Adrenal gland (tissue), 12 donors: ENCODE measurements around the gene DDX21. TPM values are rescaled to one million over a fixed set of nuclear protein-coding genes. Genes with fewer than 3 reads are reported as not detected.

Experiments used
- DNase-seq, 7 donors: peaks; one replicate each; pipeline ENCODE4 v3.0.0-alpha.2; 2019 to 2020
- H3K27ac ChIP-seq, 5 donors: fragments of 200-600 bp; sonication (generic) in 4 of 5; 1 replicate in 3 of 5; 2 replicates in 2 of 5; pipeline versions ENCODE4 v1.5.1 to v1.8.0; 2016 to 2020; ENCODE audit warnings: mild to moderate bottlenecking in 1 of 5
- H3K27me3 ChIP-seq: fragments of 200-600 bp; 2 replicates; pipeline ENCODE4 v1.8.0; 2021
- H3K36me3 ChIP-seq, 2 donors: fragments of 200-600 bp; replicated peaks in 1 of 2; 1 replicate in 1 of 2; 2 replicates in 1 of 2; pipeline versions ENCODE4 v1.5.1 to v1.8.0; 2018 to 2022
- H3K4me1 ChIP-seq, 2 donors: fragments of 200-600 bp; replicated peaks in 1 of 2; 1 replicate in 1 of 2; 2 replicates in 1 of 2; pipeline versions ENCODE4 v1.5.1 to v1.8.0; 2018 to 2021
- H3K4me3 ChIP-seq, 4 donors: fragments of 200-600 bp; sonication (generic) in 3 of 4; one replicate each; pipeline ENCODE4 v1.5.1; 2016 to 2018
- H3K9me3 ChIP-seq, 3 donors: fragments of 200-600 bp; sonication (generic) in 1 of 3; replicated peaks in 1 of 3; 1 replicate in 2 of 3; 2 replicates in 1 of 3; pipeline versions ENCODE4 v1.5.1 to v1.8.0; 2016 to 2021
- CTCF ChIP-seq, 6 experiments: fragments of 450-650 bp in 4 of 6; fragments of 200-600 bp in 2 of 6; sonication (generic) in 1 of 6; IDR thresholded peaks; 1 replicate in 5 of 6; 2 replicates in 1 of 6; pipeline versions ENCODE4 v1.5.1 to v1.8.0; 2016 to 2021; ENCODE audit warnings: antibody characterized with exemption in 6 of 6, mild to moderate bottlenecking in 2 of 6, moderate library complexity in 1 of 6
- POLR2A ChIP-seq, 2 donors: fragments of 450-650 bp; IDR thresholded peaks; one replicate each; pipeline ENCODE4 v1.6.1; 2017; ENCODE audit warnings: antibody characterized with exemption in 2 of 2, mild to moderate bottlenecking in 2 of 2, moderate library complexity in 1 of 2
- WGBS, 4 donors: extraction: QIAGEN DNeasy Blood & Tissue Kit in 2 of 4; methylation state at CpG; one replicate each; pipeline versions ENCODE4 v1.1.5 to v1.1.7; 2013 to 2017; 5-methylcytosine and 5-hydroxymethylcytosine counted together
- intact Hi-C, 2 donors: fragments of 100-400 bp; cut with DNase I; formaldehyde crosslinking; loops; one replicate each; pipeline versions ENCODE4 v1.14.1 to v1.15.0; 2022 to 2023
- polyA plus RNA-seq, 3 donors: library from polyadenylated mRNA; stranded (reverse); fragments of 200-250 nt in 2 of 3; fragments of 350-450 nt in 1 of 3; fragmentation: Illumina TruSeq in 1 of 3; extraction: RNeasy Lipid Tissue Mini Kit (QIAGEN cat#74804) in 1 of 3; gene quantifications; one replicate each; pipeline ENCODE4 v1.2.3, GENCODE V29; 2013 to 2014
- total RNA-seq, 9 donors: library from RNA; depleted of rRNA in 4 of 9; stranded (reverse); fragments of >200 nt in 4 of 9; fragments of 120-200 nt in 1 of 9; fragmentation: NEBNext Ultra II Directional in 1 of 9; extraction: Animal tissue kit (Norgen Biotek cat#: 25700) in 1 of 9; gene quantifications; one replicate each; pipeline versions ENCODE4 v1.1.0 to v1.2.4, GENCODE V29; 2013 to 2023
- donor health status: healthy with polysubstance abuse.
- donor health status: Bipolar disorder and iron deficiency.
- donor health status: DM: yes; HTN: yes; CAD: no.
- donor health status: DM: no; HTN: no; CAD: no.
- donor health status: DM: no; HTN: no; CAD: no.
- donor health status: DM: yes; HTN: yes; CAD: no.

Gene DDX21
- total and polyA plus RNA-seq, 12 donors, result 14.2 to 89.0 (median 40.0) TPM

GRCh38 chr10:69014171-69014570, 58.2 kb downstream of the DDX21 start:
- no peak for DNase-seq
- Histone ChIP-seq H3K27ac (no peak overlapping the region), H3K4me1 (peaks cover 0 to under 1% of the 10 kb centered on the region in 2 donors), H3K36me3 (peaks cover 0 to 49% of the 10 kb centered on the region in 2 donors), H3K27me3 (no peaks in the 10 kb centered on the region), H3K4me3 (no peak overlapping the region), H3K9me3 (no peaks in the 10 kb centered on the region)
- TF ChIP-seq POLR2A (IDR thresholded peaks at IDR 0.05), result no peak
- TF ChIP-seq CTCF (IDR thresholded peaks at IDR 0.05), result no peak
- 89 to 97% (median 93%) methylated on average over 1 of the region's 1 CpG for WGBS, 4 donors
- intact Hi-C loops, result no loop called here

- Histone ChIP-seq H3K9me3 (no peaks in the 10 kb centered on the region), H3K4me1 (no peaks in the 10 kb centered on the region), H3K27ac (no peak overlapping the region), H3K36me3 (peaks cover 0 to 36% of the 10 kb centered on the region in 2 donors), H3K4me3 (no peak overlapping the region), H3K27me3 (no peaks in the 10 kb centered on the region)
- intact Hi-C loops, result no loop called here
- no peak for DNase-seq
- TF ChIP-seq POLR2A (IDR thresholded peaks at IDR 0.05), result no peak
- no peak for TF ChIP-seq CTCF (IDR thresholded peaks at IDR 0.05)
- WGBS, 4 donors, result 75 to 94% (median 86%) methylated on average over 3 of the region's 3 CpGs
These were observed 62.6 kb downstream of the DDX21 start for GRCh38 chr10:69018613-69019012.

- Histone ChIP-seq H3K4me1 (no peaks in the 10 kb centered on the region), H3K27ac (no peak overlapping the region), H3K27me3 (no peaks in the 10 kb centered on the region), H3K36me3 (peaks cover 0 to 6% of the 10 kb centered on the region in 2 donors), H3K9me3 (no peaks in the 10 kb centered on the region), H3K4me3 (no peak overlapping the region)
- intact Hi-C loops, result no loop called here
- WGBS, 4 donors, result 95 to 98% (median 96%) methylated on average over 18 to 19 of the region's 19 CpGs
- TF ChIP-seq CTCF (IDR thresholded peaks at IDR 0.05), result no peak
- DNase-seq, result no peak
These were observed 66.6 kb downstream of the DDX21 start for GRCh38 chr10:69022611-69023010.

DNA sequence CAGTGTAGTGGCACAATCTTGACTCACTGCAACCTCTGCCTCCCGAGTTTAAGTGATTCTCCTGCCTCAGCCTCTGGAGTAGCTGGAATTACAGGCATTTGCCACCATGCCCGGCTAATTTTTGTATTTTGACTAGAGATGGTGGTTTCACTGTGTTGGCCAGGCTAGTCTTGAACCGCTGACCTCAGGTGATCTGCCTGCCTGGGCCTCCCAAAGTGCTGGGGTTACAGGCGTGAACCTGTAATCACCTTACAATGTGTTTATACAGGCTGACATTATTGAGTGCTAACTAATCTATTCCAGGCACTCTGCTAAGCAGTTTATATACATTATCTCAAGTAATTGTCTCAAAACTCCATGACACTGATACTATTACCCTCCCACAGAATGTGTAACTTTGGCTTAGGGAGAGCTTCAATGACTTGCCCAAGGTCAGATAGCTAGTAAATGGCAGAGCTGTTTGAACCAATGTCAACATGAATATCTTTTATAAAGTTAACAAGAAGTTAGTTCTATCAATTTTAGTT, 69.5 kb downstream of the DDX21 start:
- intact Hi-C loops, result no loop called here
- TF ChIP-seq CTCF (IDR thresholded peaks at IDR 0.05) (no peak), POLR2A (IDR thresholded peaks at IDR 0.05) (no peak)
- H3K27me3 ChIP-seq, result no peaks in the 10 kb centered on the region

More for the DNA sequence above, 69.5 kb downstream of the DDX21 start:
- Histone ChIP-seq H3K4me3 (no peak overlapping the region), H3K36me3 (no peaks in the 10 kb centered on the region), H3K4me1 (no peaks in the 10 kb centered on the region), H3K27ac (no peak overlapping the region), H3K9me3 (no peaks in the 10 kb centered on the region)
- 84 to 97% (median 86%) methylated on average over 4 of the region's 4 CpGs for WGBS, 4 donors
- DNase-seq, result no peak
